Activated naive CD8-positive, alpha-beta T cell treated with anti-CD3 and anti-CD28 coated beads, Interleukin-2, amount 50 U/mL, for 16 hours (primary cell): ENCODE measurements around the gene ANO8.
"Not testable (repeated sequence)": the region's sequence is repeated elsewhere in the genome, so short reads cannot be mapped to it uniquely, and the experiment has no call there.

ENCODE experiments used
- DNase-seq: peaks from one replicate; pipeline ENCODE4 v3.0.0-alpha.2; 2020; ENCODE audit warnings: low read depth, low spot score

ANO8 gene, protein sequence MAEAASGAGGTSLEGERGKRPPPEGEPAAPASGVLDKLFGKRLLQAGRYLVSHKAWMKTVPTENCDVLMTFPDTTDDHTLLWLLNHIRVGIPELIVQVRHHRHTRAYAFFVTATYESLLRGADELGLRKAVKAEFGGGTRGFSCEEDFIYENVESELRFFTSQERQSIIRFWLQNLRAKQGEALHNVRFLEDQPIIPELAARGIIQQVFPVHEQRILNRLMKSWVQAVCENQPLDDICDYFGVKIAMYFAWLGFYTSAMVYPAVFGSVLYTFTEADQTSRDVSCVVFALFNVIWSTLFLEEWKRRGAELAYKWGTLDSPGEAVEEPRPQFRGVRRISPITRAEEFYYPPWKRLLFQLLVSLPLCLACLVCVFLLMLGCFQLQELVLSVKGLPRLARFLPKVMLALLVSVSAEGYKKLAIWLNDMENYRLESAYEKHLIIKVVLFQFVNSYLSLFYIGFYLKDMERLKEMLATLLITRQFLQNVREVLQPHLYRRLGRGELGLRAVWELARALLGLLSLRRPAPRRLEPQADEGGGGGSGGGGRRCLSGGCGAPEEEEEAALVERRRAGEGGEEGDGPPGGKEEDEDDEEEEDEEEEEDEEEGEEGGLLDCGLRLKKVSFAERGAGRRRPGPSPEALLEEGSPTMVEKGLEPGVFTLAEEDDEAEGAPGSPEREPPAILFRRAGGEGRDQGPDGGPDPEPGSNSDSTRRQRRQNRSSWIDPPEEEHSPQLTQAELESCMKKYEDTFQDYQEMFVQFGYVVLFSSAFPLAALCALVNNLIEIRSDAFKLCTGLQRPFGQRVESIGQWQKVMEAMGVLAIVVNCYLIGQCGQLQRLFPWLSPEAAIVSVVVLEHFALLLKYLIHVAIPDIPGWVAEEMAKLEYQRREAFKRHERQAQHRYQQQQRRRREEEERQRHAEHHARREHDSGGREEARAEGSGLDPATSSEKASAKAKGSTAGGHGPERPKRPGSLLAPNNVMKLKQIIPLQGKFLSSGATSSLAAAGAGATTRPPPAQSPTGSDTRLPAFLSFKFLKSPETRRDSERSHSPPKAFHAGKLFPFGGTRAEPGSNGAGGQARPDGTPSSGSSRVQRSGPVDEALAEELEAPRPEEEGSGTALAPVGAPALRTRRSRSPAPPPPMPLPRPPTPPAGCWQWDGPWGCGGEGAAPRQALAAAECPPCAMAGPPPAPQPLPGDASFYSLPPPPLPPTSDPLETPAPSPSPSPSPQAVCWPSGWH

DNA sequence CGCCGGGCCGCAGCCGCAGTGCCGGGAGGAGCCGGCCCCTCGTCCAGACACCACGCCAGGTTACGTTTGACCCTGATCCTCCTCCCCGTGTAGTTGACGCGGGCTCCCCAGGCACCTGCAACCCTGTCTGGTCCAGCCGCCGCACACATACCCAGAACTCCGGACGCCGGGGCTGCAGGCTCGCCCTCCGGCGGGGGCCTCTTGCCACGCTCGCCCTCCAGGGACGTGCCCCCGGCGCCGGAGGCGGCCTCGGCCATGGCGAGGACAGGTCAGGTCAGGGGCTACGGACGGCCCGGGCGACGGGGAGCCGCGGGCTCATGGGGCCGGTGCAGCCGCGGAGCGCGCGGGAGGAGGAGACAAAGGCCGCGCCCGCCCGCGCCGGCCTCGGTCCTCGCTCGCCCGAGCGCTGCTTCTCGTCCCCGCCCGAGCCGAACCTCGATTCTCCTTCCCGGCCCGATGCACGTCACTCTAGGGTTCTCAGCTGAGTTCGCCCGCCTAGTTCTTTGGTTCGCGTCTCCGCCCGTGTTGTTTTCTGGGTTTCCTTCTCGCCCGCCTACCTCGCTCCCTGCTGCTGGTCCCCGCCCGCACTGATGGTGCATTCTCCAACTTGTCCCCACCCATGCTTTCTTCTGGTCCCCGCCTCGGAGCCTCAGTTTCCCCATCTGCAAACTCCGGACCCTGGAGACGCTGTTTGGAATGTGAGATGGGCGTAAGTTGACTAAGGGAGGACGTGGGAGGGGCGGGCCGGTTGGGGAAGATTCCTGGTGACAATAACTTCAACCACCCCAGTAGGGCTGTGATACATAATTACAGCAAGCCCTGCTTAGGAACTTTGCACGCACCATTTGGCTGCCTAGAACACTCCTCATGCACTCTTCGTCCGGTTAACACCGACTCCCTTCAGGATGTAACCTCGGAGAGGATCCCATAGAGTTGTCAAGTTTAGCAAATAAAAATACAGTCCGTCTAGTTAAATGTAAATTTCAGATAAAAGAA lies at the start of gene ANO8:
TSS of gene ANO8 (minus strand) at position 442 of the 996 bp plus-strand sequence. CDS start at position 257, 185 bp downstream.
- DNase-seq = peak; percentile 88

DNA sequence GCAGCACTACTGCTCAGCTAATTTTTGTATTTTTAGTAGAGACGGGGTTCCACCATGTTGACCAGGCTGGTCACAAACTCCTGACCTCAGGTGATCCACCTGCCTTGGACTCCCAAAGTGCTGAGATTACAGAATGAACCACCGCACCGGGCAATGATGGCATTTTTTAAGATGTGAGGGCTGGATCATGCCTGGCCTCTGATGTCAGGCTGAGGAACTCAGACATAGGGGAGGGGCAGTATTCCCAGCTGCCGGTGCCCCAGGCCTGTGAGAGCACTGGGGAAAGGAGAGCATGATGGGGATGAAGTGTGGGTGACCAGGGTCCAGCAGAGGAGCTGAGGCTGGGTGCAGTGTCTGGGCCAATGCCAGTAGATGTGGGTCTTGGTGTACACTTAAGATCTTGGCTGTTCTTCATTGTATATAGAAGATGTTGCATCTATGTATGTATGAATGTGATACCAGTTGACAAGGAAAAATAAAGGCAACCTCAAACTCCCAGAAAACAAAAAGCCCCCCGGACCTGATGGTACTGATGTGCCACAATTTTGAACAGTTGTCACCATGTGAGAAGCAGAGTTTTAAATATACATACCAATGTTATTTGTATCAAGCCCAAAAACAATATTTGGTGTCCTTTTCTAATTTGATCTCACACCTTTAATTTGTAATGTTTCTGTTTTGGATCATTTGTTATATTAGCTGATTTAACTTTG lies 45.9 kb upstream of the ANO8 start:
- DNase-seq = no peak

DNA sequence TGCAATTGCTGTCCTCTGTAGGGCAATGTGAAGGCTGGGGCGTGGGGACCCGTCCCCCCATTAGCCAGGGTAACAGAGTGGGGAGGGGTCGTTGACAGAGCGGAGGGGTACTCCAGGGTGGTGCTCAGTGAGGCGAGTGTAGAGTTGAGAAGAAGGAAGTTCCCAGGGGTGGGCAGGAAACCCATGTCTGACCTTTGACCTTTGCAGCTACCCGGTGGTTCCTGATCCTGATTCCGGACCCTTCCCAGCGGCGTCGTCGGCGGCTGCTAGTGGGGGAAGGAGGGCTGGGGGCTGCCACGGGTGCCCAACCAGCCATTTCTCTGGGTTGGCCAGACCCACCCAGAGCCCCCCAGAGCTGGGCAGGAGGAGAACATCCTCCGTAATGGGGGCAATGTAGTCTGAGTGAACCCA lies 44.6 kb upstream of the ANO8 start:
- DNase-seq = no peak

DNA sequence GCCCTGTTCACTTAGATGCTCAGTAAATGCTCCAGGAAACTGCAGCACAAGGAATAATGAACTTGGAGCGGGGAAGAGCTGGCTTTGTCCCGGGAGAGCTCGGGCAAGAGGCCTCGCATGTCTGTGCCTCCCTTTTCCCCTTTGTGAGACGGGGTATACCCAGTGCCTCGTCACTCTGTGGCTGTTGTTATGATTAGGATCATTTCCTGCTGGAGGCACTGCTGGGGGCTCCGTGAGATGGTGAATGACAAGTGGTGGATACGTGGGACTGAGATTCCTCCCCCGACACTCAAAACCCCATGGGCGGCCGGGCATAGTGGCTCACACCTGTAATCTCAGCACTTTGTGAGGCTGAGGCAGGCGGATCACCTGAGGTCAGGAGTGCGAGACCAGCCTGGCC lies 43.6 kb upstream of the ANO8 start:
- DNase-seq = no peak

DNA sequence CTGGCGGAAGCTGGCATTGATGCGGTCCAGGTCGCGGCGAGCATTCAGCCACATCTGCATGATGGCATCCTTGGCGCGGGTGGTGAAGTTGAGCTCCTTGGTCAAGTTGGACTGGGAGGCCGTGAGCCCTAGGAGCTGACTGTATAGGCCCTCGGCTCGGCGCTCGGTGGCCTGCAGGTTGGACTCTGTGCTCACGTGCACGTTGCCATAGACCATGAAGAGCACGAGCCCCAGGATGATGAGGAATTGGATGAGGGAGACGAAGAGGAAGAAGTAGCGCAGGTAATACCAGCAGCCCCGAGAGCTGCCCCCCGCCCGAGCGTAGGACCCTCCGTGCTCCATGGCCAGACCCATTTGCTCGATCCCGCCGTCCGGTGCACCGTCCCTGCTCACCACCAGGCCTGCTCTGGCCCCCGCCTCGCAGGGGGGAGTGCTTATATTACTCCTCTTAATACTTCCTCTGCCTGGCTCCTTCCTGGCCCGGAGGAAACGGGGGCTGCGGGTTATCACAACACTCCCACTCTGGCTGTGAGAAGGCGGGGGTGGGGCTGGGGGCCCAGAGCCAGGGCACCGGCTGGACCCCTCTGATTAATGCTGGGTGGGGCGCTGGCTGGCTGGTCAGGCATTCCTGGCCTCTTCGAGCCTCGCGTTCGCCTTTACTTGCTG lies 42.4 kb upstream of the ANO8 start, which contains the start of gene PLVAP:
TSS of gene PLVAP (minus strand) at position 408 of the 666 bp plus-strand sequence. CDS start at position 354, 54 bp downstream.
- no peak for DNase-seq

DNA sequence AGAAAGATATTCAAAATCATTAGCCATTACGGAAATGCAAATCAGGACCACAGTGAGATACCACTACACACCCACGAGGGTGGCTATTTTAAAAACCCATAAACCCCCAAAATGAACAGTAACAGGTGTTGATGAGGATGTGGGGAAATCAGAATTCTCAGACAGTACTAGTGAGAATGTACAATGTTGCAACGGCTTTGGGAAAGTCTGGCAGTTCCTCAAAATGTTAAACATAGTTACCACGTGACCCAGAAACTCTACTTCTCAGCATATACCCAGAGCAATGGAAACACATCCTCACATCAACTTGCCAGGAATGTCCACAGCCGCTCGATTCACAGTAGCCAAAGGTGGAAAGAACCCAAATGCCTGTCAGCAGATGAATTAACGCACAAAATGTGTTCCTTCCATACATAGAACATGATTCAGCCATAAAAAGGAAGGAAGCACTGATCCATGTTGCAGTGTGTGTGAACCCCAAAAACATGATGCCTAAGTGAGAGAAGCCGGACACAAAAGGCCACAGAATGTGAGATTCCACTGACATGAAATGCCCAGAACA lies 35.5 kb upstream of the ANO8 start:
- DNase-seq = no peak

DNA sequence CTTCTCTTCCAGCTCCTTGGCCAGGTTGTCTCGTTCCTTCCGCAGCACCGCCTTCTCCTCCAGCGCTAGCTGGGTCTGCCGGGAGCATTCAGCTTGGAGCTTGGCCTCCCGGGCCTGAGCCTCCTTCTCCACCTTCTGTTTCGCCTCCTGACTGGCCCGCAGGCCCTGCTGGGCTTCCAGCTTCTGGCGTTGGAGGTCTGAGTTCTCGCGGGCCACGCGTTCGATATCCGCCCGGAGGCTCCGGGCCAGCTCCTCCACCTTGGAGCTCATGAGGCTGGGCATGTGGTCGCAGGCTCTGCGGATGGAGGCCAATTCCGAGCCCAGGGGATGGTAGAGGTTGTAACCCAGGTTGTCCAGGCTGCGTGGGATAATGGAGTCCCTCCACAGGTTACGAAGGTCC lies 30.7 kb upstream of the ANO8 start:
- DNase-seq = no peak

DNA sequence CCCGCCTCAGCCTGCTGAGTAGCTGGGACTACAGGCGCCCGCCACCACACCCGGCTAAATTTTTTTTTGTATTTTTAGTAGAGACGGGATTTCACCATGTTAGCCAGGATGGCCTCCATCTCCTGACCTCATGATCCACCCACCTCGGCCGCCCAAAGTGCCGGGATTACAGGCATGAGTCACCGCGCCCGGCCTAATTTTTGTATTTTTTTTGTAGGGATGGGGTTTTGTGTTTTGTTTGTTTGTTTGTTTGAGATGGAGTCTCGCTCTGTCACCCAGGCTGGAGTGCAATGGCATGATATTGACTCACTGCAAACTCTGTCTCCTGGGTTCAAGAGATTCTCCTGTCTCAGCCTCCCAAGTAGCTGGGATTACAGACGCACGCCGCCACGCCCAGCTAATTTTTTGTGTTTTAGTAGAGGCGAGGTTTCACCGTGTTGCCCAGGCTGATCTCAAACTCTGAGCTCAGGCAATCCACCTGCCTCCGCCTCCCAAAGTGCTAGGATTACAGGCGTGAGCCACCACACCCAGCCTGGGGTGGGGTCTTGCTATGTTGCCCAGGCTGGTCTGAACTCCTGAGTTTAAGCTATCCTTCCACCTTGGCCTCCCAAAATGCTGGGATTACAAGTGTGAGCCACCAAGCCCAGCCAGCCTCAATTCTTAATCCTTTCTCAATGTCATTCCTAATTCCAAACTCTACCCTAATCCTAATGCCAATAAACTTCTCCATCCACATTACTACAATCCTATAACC lies 29.4 kb upstream of the ANO8 start:
- not testable (repeated sequence) for DNase-seq

DNA sequence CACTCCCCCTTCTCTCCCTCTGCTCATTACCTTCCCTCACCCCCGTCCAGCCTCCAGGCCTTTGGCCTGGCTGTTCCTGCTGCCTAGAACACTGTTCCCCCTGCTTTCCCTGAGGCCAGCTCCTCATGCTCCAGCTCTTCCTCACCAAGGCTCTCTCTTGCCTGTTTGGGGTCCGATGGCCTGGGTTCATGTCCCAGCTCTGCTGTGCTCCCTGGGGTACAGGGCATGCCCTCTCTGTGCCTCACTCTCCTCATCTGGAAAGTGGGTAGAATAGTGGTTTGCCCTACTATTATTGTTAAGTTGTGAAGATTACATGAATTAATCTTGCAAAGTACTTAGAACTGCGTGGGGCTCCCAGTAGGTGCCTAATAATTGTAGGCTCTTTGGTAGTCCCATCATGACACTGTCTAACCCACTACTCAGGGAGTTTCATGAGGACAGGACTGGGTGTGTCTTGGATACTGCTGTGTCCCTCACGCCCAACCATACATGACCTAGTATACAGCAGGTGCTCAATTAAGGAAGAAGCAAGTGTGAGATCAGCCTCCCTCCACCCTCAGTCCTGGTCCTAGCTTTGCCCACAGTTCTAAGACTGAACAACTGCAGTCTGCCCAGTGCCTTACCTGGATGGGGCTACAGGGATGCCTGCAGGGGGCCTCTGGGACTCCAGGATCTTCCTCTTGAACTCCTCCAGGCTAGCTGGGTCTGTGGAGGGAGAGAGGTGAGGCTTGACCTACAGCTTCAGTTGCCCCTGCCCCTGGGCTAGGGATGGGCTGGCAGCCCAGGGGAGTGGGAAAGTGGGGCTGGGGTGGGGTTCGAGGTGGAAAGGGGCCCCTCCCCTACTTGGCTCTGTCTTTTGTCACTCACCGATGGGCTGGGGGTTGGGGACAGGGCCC lies 25.5 kb upstream of the ANO8 start:
- no peak for DNase-seq

DNA sequence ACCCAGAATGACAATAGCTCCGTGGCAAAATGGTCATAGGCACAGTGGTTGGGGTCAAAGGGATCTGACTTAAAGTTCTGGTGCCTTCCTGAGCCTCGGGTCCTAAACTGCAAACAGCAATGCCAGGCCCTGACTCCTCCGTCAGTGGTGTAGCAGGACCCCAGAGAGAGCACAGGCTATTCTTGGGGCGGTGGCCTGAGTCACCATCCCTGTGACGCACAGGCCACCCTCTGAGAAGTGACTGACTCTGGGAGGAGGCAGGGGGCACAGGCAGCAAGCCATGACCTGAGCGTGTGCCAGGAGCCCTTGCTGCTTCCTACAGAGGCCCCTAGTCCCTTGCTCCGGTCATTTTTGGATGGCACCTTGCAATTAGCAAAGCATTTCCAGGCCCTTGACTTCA lies 23.7 kb upstream of the ANO8 start:
- DNase-seq = no peak

DNA sequence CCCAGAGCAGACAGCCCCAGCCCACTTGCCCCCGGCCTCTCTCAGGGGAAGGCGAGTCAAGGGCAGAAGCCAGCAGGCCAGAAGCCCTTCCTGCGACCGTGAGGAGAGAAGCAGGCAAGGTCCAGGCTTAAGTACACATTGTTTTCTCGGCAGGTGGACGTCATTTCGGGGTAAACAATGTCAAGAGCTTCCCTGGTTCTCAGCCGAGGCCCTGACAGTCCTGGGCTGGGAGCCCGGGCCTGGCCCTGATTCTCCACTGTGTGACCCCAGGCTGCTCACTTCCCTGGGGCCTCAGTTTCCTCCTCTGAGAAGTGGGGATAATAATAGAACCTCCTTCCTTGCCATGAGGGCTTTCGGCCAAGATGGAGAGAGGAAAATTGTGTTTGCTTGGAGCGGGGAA lies 23.1 kb upstream of the ANO8 start:
- DNase-seq = no peak

DNA sequence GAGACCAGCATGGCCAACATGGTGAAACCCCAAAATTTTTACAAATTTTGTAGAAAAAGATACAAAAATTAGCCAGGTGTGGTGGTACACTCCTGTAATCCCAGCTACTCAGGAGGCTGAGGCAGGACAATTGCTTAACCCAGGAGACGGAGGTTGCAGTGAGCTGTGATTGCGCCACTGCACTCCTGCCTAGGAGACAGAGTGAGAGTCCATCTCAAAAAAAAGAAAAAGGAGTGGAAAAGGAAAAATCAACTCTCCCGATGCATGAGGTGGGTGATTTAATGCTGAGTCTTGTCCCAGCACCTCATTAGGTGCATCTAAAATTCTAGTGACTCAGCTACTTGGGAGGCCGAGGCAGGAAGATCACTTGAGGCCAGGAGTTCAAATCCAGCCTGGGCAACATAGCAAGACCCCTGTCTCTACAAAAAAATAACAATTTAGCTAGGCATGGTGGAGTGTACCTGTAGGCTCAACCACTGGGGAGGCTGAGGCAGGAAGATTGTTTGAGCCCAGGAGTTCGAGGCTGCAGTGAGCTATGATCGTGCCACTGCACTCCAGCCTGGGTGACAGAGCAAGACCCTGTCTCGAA lies 22.5 kb upstream of the ANO8 start:
- no peak for DNase-seq

DNA sequence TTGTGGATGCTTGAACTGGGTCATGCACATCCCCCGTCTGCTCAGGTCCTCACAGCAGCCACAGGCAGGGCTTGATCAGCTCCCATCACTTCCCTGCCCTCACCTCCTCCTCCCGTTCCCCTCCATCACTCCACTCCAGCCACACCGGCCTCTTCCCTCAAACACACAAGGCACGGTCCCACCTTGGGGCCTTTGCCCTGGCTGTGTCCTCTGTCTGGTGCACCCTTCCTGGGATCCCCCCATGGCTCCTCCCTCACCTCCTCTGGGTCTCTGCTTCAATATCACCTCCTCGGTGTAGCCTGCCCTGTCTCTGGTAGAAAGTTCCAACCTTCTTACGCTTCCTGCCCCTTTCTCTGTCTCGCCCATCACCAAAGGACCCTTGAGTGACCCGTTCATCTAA lies 18.7 kb upstream of the ANO8 start:
- no peak for DNase-seq

DNA sequence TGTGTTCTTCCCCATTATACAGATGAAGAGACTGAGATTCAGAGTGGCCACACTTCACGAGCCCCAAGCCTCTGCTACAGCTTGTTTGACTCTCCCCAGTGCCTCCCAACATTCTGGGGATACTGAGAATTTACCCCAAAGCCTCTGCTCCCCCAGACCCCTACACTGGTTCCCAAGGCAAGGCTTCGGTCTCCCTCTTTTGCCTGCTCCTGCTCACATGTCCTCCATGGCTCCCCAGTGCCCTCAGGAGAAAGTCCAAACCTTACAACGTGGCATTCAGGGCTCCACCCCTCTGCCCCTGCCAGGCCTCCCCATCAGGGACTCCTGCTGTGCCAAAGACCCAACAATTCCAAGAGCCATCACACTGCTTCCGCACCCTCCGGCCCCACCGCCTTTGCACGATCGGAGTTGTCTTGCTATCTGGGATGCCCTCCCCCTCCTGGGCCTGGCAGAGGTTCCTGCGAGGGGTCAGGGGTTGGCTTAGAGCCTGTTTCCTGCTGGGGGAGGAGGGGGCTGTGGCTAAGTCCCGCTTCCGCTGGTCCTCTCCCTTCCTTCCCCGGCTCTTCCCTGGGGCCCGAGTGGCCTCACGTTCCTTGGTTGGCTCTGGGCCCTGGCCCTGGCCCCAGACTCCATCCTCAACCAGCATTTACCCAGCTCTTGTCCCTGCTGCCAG lies 18.1 kb upstream of the ANO8 start:
- DNase-seq = no peak

DNA sequence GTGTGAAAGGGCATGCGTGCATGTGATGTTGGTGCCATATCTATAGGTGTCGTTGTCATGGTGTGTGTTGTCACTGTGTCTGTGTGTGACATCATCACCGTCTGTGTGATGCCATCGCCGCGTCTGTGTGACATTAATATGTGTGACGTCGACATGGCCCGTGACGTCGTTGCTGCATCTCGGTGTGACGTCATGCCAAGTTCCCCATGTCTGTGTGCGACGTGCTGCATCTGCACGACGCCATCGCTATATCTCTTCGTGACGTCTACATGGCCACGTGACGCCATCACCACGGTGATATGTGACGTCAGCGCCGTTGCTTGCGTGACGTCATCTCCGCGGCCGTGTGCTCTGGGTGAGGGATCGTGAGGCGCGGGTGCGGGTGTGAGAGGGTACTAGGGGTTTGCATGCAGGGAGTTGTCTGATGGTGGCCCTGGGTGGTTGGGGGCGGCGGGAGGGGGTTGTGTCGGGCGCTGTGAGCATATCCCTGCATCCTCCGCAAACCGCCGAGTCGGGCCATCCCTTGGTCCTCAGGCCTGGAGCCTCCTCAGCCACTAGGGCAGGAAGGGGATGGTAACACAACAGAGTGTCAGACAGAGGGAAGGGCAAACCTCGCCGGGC lies 17.3 kb upstream of the ANO8 start:
- DNase-seq = no peak

DNA sequence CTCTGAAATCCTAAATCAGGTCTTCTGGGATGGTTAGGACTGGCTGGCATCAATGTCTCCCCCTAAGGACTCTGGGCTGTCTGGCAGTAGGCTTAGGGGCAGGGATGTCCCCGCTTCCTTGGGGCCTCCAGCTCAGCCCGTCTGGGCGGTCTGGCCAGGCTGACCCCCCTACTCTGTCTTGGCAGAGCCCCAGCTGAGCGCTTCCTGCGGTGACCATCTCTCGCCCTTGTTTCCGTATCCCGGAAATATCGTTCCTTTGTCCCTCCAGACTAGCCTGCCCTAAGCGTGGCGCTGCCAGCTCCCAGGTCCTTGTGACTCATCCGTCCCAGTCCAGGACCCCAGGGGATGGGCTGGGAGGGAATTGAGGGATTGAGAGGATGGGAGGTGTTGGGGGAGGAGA lies 14.0 kb upstream of the ANO8 start:
- DNase-seq = no peak
